GM23338 (cell line): ENCODE data around the gene GLI3.

Source experiments
- EZH2 ChIP-seq: fragments of 200-600 bp; sonication (generic); IDR thresholded peaks from one replicate; pipeline ENCODE4 v1.8.0; 2017; ENCODE audit warnings: antibody characterized with exemption, mild to moderate bottlenecking, low read depth; ENCODE audit not compliant: unreplicated experiment
- EZH2phosphoT487 ChIP-seq: fragments of 200-600 bp; sonication (generic); IDR thresholded peaks from one replicate; pipeline ENCODE4 v1.8.1; 2018; ENCODE audit warnings: antibody characterized with exemption; ENCODE audit not compliant: unreplicated experiment
- POLR2AphosphoS5 ChIP-seq: IDR thresholded peaks from 2 replicates; pipeline ENCODE4 v1.6.1; 2016; ENCODE audit warnings: antibody characterized with exemption, low read depth
- ZNF331 ChIP-seq: fragments of 250-450 bp; sonication (Bioruptor Pico); IDR thresholded peaks from 2 replicates; pipeline ENCODE4 v1.5.0; 2020; ENCODE audit warnings: low read depth, mild to moderate bottlenecking, moderate library complexity
- TF ChIP-seq, protein P1 (sequence below), 2 experiments: fragments of 200-600 bp in 1 of 2; sonication (generic) in 1 of 2; conservative IDR thresholded peaks; 2 replicates each; pipeline versions ENCODE4 v1.5.1 to v1.6.1; 2016 to 2017; ENCODE audit warnings: antibody characterized with exemption in 2 of 2, low read depth in 2 of 2, mild to moderate bottlenecking in 2 of 2, moderate library complexity in 1 of 2

- TF ChIP-seq EZH2 (no peak), POLR2AphosphoS5 (no peak), EZH2phosphoT487 (no peak), ZNF331 (no peak)
- TF ChIP-seq, protein P1, sequence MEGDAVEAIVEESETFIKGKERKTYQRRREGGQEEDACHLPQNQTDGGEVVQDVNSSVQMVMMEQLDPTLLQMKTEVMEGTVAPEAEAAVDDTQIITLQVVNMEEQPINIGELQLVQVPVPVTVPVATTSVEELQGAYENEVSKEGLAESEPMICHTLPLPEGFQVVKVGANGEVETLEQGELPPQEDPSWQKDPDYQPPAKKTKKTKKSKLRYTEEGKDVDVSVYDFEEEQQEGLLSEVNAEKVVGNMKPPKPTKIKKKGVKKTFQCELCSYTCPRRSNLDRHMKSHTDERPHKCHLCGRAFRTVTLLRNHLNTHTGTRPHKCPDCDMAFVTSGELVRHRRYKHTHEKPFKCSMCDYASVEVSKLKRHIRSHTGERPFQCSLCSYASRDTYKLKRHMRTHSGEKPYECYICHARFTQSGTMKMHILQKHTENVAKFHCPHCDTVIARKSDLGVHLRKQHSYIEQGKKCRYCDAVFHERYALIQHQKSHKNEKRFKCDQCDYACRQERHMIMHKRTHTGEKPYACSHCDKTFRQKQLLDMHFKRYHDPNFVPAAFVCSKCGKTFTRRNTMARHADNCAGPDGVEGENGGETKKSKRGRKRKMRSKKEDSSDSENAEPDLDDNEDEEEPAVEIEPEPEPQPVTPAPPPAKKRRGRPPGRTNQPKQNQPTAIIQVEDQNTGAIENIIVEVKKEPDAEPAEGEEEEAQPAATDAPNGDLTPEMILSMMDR (conservative IDR thresholded peaks at IDR 0.05; ENCODE audit: low read depth in 2 of 2) = no peak
Measured at GRCh38 chr7:42133321-42133720, 103.7 kb downstream of the GLI3 start.
